ENCODE data around the gene WDR76. TPM values are rescaled to one million over a fixed set of nuclear protein-coding genes. Genes with fewer than 3 reads are reported as not detected.

WDR76 gene
- total RNA-seq, 1 donor = 58.2 TPM

- TF ChIP-seq, protein P1, sequence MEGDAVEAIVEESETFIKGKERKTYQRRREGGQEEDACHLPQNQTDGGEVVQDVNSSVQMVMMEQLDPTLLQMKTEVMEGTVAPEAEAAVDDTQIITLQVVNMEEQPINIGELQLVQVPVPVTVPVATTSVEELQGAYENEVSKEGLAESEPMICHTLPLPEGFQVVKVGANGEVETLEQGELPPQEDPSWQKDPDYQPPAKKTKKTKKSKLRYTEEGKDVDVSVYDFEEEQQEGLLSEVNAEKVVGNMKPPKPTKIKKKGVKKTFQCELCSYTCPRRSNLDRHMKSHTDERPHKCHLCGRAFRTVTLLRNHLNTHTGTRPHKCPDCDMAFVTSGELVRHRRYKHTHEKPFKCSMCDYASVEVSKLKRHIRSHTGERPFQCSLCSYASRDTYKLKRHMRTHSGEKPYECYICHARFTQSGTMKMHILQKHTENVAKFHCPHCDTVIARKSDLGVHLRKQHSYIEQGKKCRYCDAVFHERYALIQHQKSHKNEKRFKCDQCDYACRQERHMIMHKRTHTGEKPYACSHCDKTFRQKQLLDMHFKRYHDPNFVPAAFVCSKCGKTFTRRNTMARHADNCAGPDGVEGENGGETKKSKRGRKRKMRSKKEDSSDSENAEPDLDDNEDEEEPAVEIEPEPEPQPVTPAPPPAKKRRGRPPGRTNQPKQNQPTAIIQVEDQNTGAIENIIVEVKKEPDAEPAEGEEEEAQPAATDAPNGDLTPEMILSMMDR (IDR thresholded peaks at IDR 0.05; ENCODE audit: insufficient read depth, low read length) = no peak
- no peak overlapping the region for H3K4me3 ChIP-seq (ENCODE audit: low read depth, low read length)
- no peak for DNase-seq (ENCODE audit: low read depth)
Observed at GRCh38 chr15:43879386-43880355, 52.9 kb downstream of the WDR76 start.

DNA sequence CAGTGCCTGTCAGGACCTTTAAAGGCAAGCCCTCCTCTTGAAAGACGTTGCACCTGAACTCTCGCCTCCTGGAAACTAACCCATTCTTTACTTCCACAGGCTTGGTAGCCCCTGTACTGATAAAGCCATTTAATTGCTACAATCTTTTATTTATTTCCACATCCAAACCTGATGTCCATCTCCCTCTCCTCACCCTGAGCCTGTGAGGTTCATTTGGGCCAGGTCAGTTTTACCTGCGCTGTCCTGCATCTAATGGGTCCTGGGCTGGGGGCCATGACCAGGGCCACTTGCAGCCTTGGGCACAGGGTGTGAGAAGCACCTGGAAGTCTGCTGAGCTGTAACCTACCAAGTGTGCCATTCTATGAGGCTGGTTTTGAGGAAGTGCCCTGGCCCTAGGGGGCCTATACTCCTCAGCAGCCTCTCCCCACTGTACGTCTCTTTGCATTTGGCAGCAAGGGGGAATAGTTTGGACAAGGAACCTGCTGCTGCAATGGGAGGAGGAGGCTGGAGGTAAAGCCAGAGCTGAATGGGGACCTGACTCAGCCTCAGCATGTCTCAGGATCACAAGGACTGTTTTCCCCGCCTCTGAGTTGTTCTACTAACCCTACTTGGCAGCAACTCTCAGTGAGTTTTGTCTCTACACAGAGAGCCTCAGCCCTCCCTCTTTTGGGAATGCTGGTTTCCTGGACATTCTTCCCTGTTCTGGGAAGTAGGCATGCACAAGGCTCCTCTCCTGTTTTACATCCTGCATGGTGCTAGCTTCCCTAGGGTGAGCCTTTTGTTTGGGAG, 53.8 kb downstream of the WDR76 start:
- H3K4me3 ChIP-seq (ENCODE audit: low read depth, low read length) = no peak overlapping the region
- DNase-seq (ENCODE audit: low read depth) = peak; percentile 69
- TF ChIP-seq, protein P1 (IDR thresholded peaks at IDR 0.05; ENCODE audit: insufficient read depth, low read length) = no peak

DNA sequence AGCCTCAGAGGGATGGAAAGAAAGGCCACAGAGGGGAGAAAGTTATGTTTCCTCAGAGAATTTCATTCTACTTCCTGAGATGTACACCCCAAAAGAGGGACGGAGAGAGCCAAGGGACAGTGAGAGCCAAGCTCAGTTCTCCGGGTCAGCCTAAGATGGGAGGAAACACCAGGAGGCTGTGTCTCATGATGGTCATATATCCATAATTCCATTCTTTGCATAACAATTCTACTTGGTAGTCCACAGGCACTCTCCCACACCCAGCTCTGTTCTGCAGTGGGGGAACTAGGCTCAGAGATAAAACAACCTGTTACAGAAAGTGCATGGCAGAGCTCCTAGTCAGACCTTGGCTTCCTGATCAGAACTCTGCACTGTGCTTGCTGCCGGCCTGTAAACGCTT, 54.4 kb downstream of the WDR76 start:
- TF ChIP-seq, protein P1 (IDR thresholded peaks at IDR 0.05; ENCODE audit: insufficient read depth, low read length) = no peak
- no peak for DNase-seq (ENCODE audit: low read depth)
- no peak overlapping the region for H3K4me3 ChIP-seq (ENCODE audit: low read depth, low read length)

DNA sequence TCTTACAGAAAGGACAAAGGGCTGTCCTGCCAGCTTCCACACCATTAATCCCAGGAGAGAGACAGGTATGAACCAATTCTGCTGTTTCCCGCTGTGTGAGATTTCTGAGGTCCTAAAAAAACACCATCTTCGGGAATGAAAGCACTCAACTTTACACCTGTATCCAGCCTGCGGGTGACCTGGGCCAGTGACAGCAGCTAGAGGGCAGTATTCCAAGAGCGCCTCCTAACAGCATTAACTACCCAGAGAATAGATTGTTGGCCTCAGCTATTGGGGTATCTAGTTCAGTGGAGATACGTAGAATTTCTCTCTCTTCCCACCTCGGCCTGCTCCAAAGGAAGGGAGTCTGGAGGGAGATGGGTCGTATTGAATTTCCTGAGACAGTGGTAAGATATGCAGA, 55.1 kb downstream of the WDR76 start:
- no peak for DNase-seq (ENCODE audit: low read depth)
- TF ChIP-seq, protein P1 (IDR thresholded peaks at IDR 0.05; ENCODE audit: insufficient read depth, low read length) = peak; percentile 32
- H3K4me3 ChIP-seq (ENCODE audit: low read depth, low read length) = no peak overlapping the region

DNA sequence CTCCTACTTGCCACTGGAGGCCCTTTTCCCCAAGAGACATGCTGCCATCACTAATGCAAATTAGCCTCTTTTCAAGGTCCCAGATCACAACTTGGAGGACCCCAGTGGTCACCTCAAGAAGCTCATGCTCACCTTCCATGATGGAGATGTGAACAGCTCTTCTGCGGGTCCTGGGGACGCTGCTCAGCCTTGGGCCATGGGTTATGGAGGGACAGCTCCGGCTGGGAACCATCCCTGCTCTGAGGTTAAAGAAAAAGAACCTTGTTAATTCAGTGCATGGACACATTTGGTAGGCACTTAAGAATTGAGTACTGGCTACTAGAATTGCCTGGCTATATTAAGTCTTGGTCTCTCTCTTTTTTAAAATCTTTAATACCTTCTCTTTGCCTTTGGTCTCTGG, 56.8 kb downstream of the WDR76 start:
- no peak for DNase-seq (ENCODE audit: low read depth)
- TF ChIP-seq, protein P1 (IDR thresholded peaks at IDR 0.05; ENCODE audit: insufficient read depth, low read length) = no peak
- H3K4me3 ChIP-seq (ENCODE audit: low read depth, low read length) = no peak overlapping the region

DNA sequence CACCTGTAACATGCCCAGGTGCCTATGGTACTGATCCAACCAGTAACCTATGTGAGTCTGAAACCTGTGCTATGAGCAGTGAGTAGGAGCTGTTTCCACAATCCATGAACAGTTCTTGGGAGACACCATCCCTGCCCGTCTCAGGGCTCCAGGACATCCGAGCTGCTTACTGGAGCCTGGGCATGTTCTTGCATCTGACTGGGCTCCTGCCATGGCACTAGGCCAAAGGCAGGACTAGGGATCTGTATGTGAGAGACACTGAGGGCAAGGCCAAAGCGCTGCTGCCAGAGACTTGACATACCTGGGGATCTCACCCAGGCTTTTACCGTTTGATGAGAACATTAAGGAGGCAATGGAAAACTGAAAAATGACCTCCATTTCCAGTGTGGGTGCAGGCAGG, 59.8 kb downstream of the WDR76 start:
- TF ChIP-seq, protein P1 (IDR thresholded peaks at IDR 0.05; ENCODE audit: insufficient read depth, low read length) = no peak
- no peak for DNase-seq (ENCODE audit: low read depth)
- no peak overlapping the region for H3K4me3 ChIP-seq (ENCODE audit: low read depth, low read length)
